HepG2 (cell line): ENCODE data around the gene TMEM258. TPM values are rescaled to one million over a fixed set of nuclear protein-coding genes. Genes with fewer than 3 reads are reported as not detected.
A peak's percentile ranks its signal among the peaks of the same experiment; 100 is the strongest.

Experiments
- BRCA1 ChIP-seq: sonication (generic); formaldehyde crosslinking; IDR thresholded peaks from 2 replicates; pipeline ENCODE4 v1.4.0; 2020; ENCODE audit warnings: missing genetic modification reagents
- IRF1 ChIP-seq: sonication (generic); formaldehyde crosslinking; IDR thresholded peaks from 2 replicates; pipeline ENCODE4 v1.4.0; 2020; ENCODE audit warnings: low read depth, mild to moderate bottlenecking, missing genetic modification reagents
- ISX ChIP-seq: sonication (generic); formaldehyde crosslinking; conservative IDR thresholded peaks from 2 replicates; pipeline ENCODE4 v1.5.0; 2020; ENCODE audit warnings: missing genetic modification reagents
- NR2C2 ChIP-seq: sonication (generic); formaldehyde crosslinking; IDR thresholded peaks from 2 replicates; pipeline ENCODE4 v1.4.0; 2020; ENCODE audit warnings: missing genetic modification reagents, mild to moderate bottlenecking, moderate library complexity, borderline replicate concordance
- PBX3 ChIP-seq: sonication (generic); formaldehyde crosslinking; IDR thresholded peaks from 2 replicates; pipeline ENCODE4 v1.8.1; 2023; ENCODE audit warnings: missing genetic modification reagents, inconsistent platforms, borderline replicate concordance
- PREB ChIP-seq: sonication (generic); formaldehyde crosslinking; IDR thresholded peaks from 2 replicates; pipeline ENCODE4 v1.4.0; 2020; ENCODE audit warnings: missing genetic modification reagents
- SMAD1 ChIP-seq: sonication (generic); formaldehyde crosslinking; IDR thresholded peaks from 2 replicates; pipeline ENCODE4 v1.4.0; 2020; ENCODE audit warnings: missing genetic modification reagents, low read depth, mild to moderate bottlenecking, borderline replicate concordance
- SMYD3 ChIP-seq: sonication (generic); formaldehyde crosslinking; IDR thresholded peaks from 2 replicates; pipeline ENCODE4 v1.8.1; 2023; ENCODE audit warnings: mild to moderate bottlenecking, missing genetic modification reagents
- TBL1XR1 ChIP-seq: fragments of 150-350 bp; IDR thresholded peaks from 2 replicates; pipeline ENCODE4 v1.6.1; 2014; ENCODE audit warnings: borderline replicate concordance, low read length; ENCODE audit not compliant: partially characterized antibody
- TBX2 ChIP-seq: sonication (generic); formaldehyde crosslinking; IDR thresholded peaks from 2 replicates; pipeline ENCODE4 v1.5.0; 2020; ENCODE audit warnings: missing genetic modification reagents, mild to moderate bottlenecking, borderline replicate concordance
- TFDP1 ChIP-seq: IDR thresholded peaks from 2 replicates; pipeline ENCODE4 v1.6.1; 2016; ENCODE audit warnings: missing compliant biosample characterization, missing genetic modification reagents, borderline replicate concordance
- ZBTB40 ChIP-seq, 2 experiments: fragments of 450-650 bp in 1 of 2; sonication (generic) in 1 of 2; formaldehyde crosslinking in 1 of 2; IDR thresholded peaks; 2 replicates each; pipeline versions ENCODE4 v1.6.1 to v1.8.0; 2016 to 2022; ENCODE audit warnings: antibody characterized with exemption in 1 of 2, mild to moderate bottlenecking in 1 of 2, missing genetic modification reagents in 1 of 2
- ZNF530 ChIP-seq: sonication (generic); formaldehyde crosslinking; IDR thresholded peaks from 2 replicates; pipeline ENCODE4 v1.5.0; 2020; ENCODE audit warnings: low read depth, mild to moderate bottlenecking, missing genetic modification reagents
- polyA plus RNA-seq, 8 experiments: library from polyadenylated mRNA; depleted of rRNA in 3 of 8; stranded (reverse) in 7 of 8; unstranded in 1 of 8; fragments of >200 nt; fragmentation: Illumina TruSeq in 4 of 8; extraction: Trizol in 4 of 8; gene quantifications; 2 replicates each; pipeline versions ENCODE4 v1.2.1 to v1.2.3, GENCODE V29; 2011 to 2016; ENCODE audit warnings: low read depth in 4 of 8, missing spikeins in 1 of 8, mixed read lengths in 1 of 8; ENCODE audit not compliant: insufficient read depth in 1 of 8
- total RNA-seq, 5 experiments: library from RNA; depleted of rRNA; stranded (reverse); fragments of >200 nt; fragmentation: Illumina TruSeq; extraction: Trizol; gene quantifications; 2 replicates each; pipeline ENCODE4 v1.2.3, GENCODE V29; 2016; ENCODE audit warnings: low read depth in 1 of 5

TMEM258 gene
- total and polyA plus RNA-seq, 2 of the 13 experiments (the other 11 are each of a cell fraction or from before 2014, with no cell fraction given): 175 to 424 TPM

GRCh38 chr11:61814958-61815789, 22.8 kb upstream of the TMEM258 start (continued):
- TF ChIP-seq ZBTB40 (IDR thresholded peaks at IDR 0.05) (no peak), ZBTB40 (CRISPR knock-in tag; IDR thresholded peaks at IDR 0.05) (peak; percentile 58), PREB (CRISPR knock-in tag) (no peak; the same call in 1 of the 2 replicates), ZNF530 (CRISPR knock-in tag) (no peak), TBX2 (CRISPR knock-in tag) (peak; percentile 79), BRCA1 (no peak), PBX3 (CRISPR knock-in tag) (no peak), NR2C2 (0 out of 2 replicates have a peak, but pooled peaks have one; percentile 23), SMAD1 (CRISPR knock-in tag) (0 out of 2 replicates have a peak, but pooled peaks have one; percentile 27), ISX (CRISPR knock-in tag) (peak; percentile 93), SMYD3 (CRISPR knock-in tag) (no peak), TFDP1 (peak; percentile 74), IRF1 (CRISPR knock-in tag) (0 out of 2 replicates have a peak, but pooled peaks have one; percentile 72), TBL1XR1 (no peak)
